A549 (cell line): Measurements from ENCODE around the gene INF2. TPM values are rescaled to one million over a fixed set of nuclear protein-coding genes. Genes with fewer than 3 reads are reported as not detected.

ENCODE experiments used
- ATAC-seq, 2 experiments: fragments of 200-7000 bp in 1 of 2; fragments of >200 bp in 1 of 2; cut with Nextera tagmentation in 1 of 2; cut with Tn5 transposase in 1 of 2; 3 replicates each; pipeline versions ENCODE4 v1.8.0 to v1.9.1; 2018 to 2020; ENCODE audit warnings: mild to moderate bottlenecking in 1 of 2, moderate library complexity in 1 of 2
- CTCF ChIA-PET: fragments of 300-600 bp; sonication (Branson Sonifier 250); formaldehyde crosslinking; extraction: SDS; loops from one replicate; lab custom pipeline; 2021; ENCODE audit warnings: antibody characterized with exemption, inconsistent platforms; lab: Yijun Ruan, JAX
- POLR2A ChIA-PET: fragments of 350-600 bp; formaldehyde crosslinking; extraction: SDS; loops from one replicate; lab custom pipeline; 2021; ENCODE audit warnings: antibody characterized with exemption, inconsistent platforms; lab: Yijun Ruan, JAX
- DNase-seq, 2 experiments: peaks; one replicate each; pipeline versions ENCODE4 v3.0.0 to v3.0.0-alpha.2; 2011 to 2016; ENCODE audit warnings: low read depth in 1 of 2, low spot score in 1 of 2
- FAIRE-seq: peaks from 2 replicates; lab custom pipeline; 2011; peaks lifted over from hg19 to GRCh38; lab: Jason Lieb, UNC
- H3K27ac ChIP-seq, 2 experiments: fragments of >200 bp; sonication (Bioruptor Twin); formaldehyde crosslinking; 3 replicates each; pipeline ENCODE4 v1.5.1; 2016 to 2017
- H3K4me1 ChIP-seq: fragments of >200 bp; sonication (Bioruptor Twin); formaldehyde crosslinking; 3 replicates; pipeline ENCODE4 v1.6.1; 2016
- H3K4me2 ChIP-seq: fragments of >200 bp; sonication (Bioruptor Twin); formaldehyde crosslinking; 3 replicates; pipeline ENCODE4 v1.6.1; 2016
- H3K4me3 ChIP-seq: fragments of >200 bp; sonication (Bioruptor Twin); formaldehyde crosslinking; 3 replicates; pipeline ENCODE4 v1.5.1; 2016
- H3K9me3 ChIP-seq: fragments of >200 bp; sonication (Bioruptor Twin); formaldehyde crosslinking; 3 replicates; pipeline ENCODE4 v1.6.1; 2016
- BCL3 ChIP-seq: fragments of >200 bp; sonication (Bioruptor Twin); formaldehyde crosslinking; IDR thresholded peaks from 3 replicates; pipeline ENCODE4 v1.6.1; 2016
- CBX8 ChIP-seq: fragments of 200-600 bp; sonication (generic); IDR thresholded peaks from 2 replicates; pipeline ENCODE4 v1.6.1; 2016
- CEBPB ChIP-seq, 2 experiments: fragments of >200 bp in 1 of 2; sonication (Bioruptor Twin) in 1 of 2; formaldehyde crosslinking in 1 of 2; IDR thresholded peaks; 2 replicates each; pipeline ENCODE4 v1.6.1; 2012 to 2016
- CHD4 ChIP-seq: fragments of 200-600 bp; sonication (generic); IDR thresholded peaks from 2 replicates; pipeline ENCODE4 v1.6.1; 2016; ENCODE audit warnings: antibody characterized with exemption, mild to moderate bottlenecking, borderline replicate concordance
- CTCF ChIP-seq: fragments of >200 bp; sonication (Bioruptor Twin); formaldehyde crosslinking; IDR thresholded peaks from 3 replicates; pipeline ENCODE4 v1.5.1; 2016
- E2F6 ChIP-seq: IDR thresholded peaks from 2 replicates; pipeline ENCODE4 v1.6.1; 2012; ENCODE audit warnings: low read depth, borderline replicate concordance
- EP300 ChIP-seq, 2 experiments: fragments of >200 bp; sonication (Bioruptor Twin); formaldehyde crosslinking; IDR thresholded peaks; 2 replicates in 1 of 2; 3 replicates in 1 of 2; pipeline ENCODE4 v1.6.1; 2016 to 2017
- ESRRA ChIP-seq: fragments of 150-350 bp; IDR thresholded peaks from 2 replicates; pipeline ENCODE4 v1.6.1; 2014; ENCODE audit warnings: mild to moderate bottlenecking, low read length, borderline replicate concordance
- FOSB ChIP-seq: fragments of 250-450 bp; sonication (Bioruptor Pico); IDR thresholded peaks from 2 replicates; pipeline ENCODE4 v1.5.0; 2020; ENCODE audit warnings: mild to moderate bottlenecking, moderate library complexity
- FOSL2 ChIP-seq, 2 experiments: fragments of 450-650 bp in 1 of 2; fragments of >200 bp in 1 of 2; sonication (Bioruptor Twin) in 1 of 2; formaldehyde crosslinking; IDR thresholded peaks; 2 replicates each; pipeline versions ENCODE4 v1.5.0 to v1.6.1; 2016 to 2020; ENCODE audit warnings: mild to moderate bottlenecking in 1 of 2, moderate library complexity in 1 of 2
- FOXS1 ChIP-seq: fragments of 250-450 bp; sonication (Bioruptor Pico); IDR thresholded peaks from 2 replicates; pipeline ENCODE4 v1.5.0; 2020; ENCODE audit warnings: mild to moderate bottlenecking, moderate library complexity
- GATA3 ChIP-seq: IDR thresholded peaks from 2 replicates; pipeline ENCODE4 v1.6.1; 2012; ENCODE audit warnings: borderline replicate concordance
- HDAC2 ChIP-seq: fragments of 200-600 bp; sonication (generic); IDR thresholded peaks from 2 replicates; pipeline ENCODE4 v1.6.1; 2016
- HES2 ChIP-seq: fragments of >200 bp; sonication (Bioruptor Twin); formaldehyde crosslinking; IDR thresholded peaks from 2 replicates; pipeline ENCODE4 v1.6.1; 2016
- HEYL ChIP-seq: fragments of 250-450 bp; sonication (Bioruptor Pico); IDR thresholded peaks from 2 replicates; pipeline ENCODE4 v1.8.0; 2021; ENCODE audit warnings: mild to moderate bottlenecking, moderate library complexity
- HOXA7 ChIP-seq: fragments of 250-450 bp; sonication (Bioruptor Pico); IDR thresholded peaks from 2 replicates; pipeline ENCODE4 v1.5.0; 2020; ENCODE audit warnings: mild to moderate bottlenecking, moderate library complexity
- HOXB13 ChIP-seq: fragments of 250-450 bp; sonication (Bioruptor Pico); IDR thresholded peaks from 2 replicates; pipeline ENCODE4 v1.5.0; 2020; ENCODE audit warnings: low read depth, mild to moderate bottlenecking, moderate library complexity
- JUN ChIP-seq, 2 experiments: fragments of >200 bp; sonication (Bioruptor Twin); formaldehyde crosslinking; IDR thresholded peaks; 2 replicates in 1 of 2; 3 replicates in 1 of 2; pipeline ENCODE4 v1.6.1; 2016 to 2017
- JUNB ChIP-seq: fragments of >200 bp; sonication (Bioruptor Twin); formaldehyde crosslinking; IDR thresholded peaks from 2 replicates; pipeline ENCODE4 v1.6.1; 2016
- KDM1A ChIP-seq: fragments of 200-600 bp; sonication (generic); IDR thresholded peaks from 2 replicates; pipeline ENCODE4 v1.6.1; 2016; ENCODE audit warnings: low read depth, mild to moderate bottlenecking
- MAFK ChIP-seq: fragments of 450-650 bp; IDR thresholded peaks from 2 replicates; pipeline ENCODE4 v1.6.1; 2014; ENCODE audit not compliant: partially characterized antibody
- MAX ChIP-seq: IDR thresholded peaks from 2 replicates; pipeline ENCODE4 v1.6.1; 2012
- MAZ ChIP-seq: fragments of 150-350 bp; IDR thresholded peaks from 2 replicates; pipeline ENCODE4 v1.6.1; 2014; ENCODE audit warnings: antibody characterized with exemption, low read depth, low read length, borderline replicate concordance
- NPAS2 ChIP-seq: fragments of 250-450 bp; sonication (Bioruptor Pico); IDR thresholded peaks from 2 replicates; pipeline ENCODE4 v1.8.0; 2022; ENCODE audit warnings: mild to moderate bottlenecking, moderate library complexity, borderline replicate concordance
- NR3C1 ChIP-seq: fragments of >200 bp; sonication (Bioruptor Twin); formaldehyde crosslinking; IDR thresholded peaks from 3 replicates; pipeline ENCODE4 v1.6.1; 2017
- PBX3 ChIP-seq: IDR thresholded peaks from 2 replicates; pipeline ENCODE4 v1.6.1; 2012
- PHF8 ChIP-seq: fragments of 200-600 bp; sonication (generic); IDR thresholded peaks from 2 replicates; pipeline ENCODE4 v1.6.1; 2016; ENCODE audit warnings: low read depth, mild to moderate bottlenecking, antibody characterized with exemption, moderate library complexity, borderline replicate concordance
- RFX5 ChIP-seq: fragments of 450-650 bp; IDR thresholded peaks from 2 replicates; pipeline ENCODE4 v1.7.1; 2014; ENCODE audit warnings: antibody characterized with exemption, mild to moderate bottlenecking, moderate library complexity
- RNF2 ChIP-seq: fragments of 200-600 bp; sonication (generic); IDR thresholded peaks from 2 replicates; pipeline ENCODE4 v1.6.1; 2016; ENCODE audit warnings: low read depth, mild to moderate bottlenecking, antibody characterized with exemption, moderate library complexity, borderline replicate concordance
- SREBF2 ChIP-seq: fragments of 450-650 bp; IDR thresholded peaks from 2 replicates; pipeline ENCODE4 v1.6.1; 2014; ENCODE audit warnings: mild to moderate bottlenecking, moderate library complexity
- ZFP36 ChIP-seq: fragments of 450-650 bp; IDR thresholded peaks from 2 replicates; pipeline ENCODE4 v1.6.1; 2014; ENCODE audit warnings: borderline replicate concordance; ENCODE audit not compliant: partially characterized antibody
- ZNF302 ChIP-seq: fragments of 250-450 bp; sonication (Bioruptor Pico); IDR thresholded peaks from 2 replicates; pipeline ENCODE4 v1.9.0; 2021; ENCODE audit warnings: inconsistent platforms, mild to moderate bottlenecking, moderate library complexity
- WGBS: methylation state at CpG from one replicate; pipeline ENCODE4 v1.1.6; 2017; ENCODE audit errors: missing lambda C conversion rate; 5-methylcytosine and 5-hydroxymethylcytosine counted together
- polyA plus RNA-seq, 4 experiments: library from polyadenylated mRNA; depleted of rRNA in 3 of 4; stranded (reverse); fragments of >200 nt; fragmentation: RNase III in 1 of 4; extraction: RNeasy Plus Mini Kit Qiagen cat#74134 plus additional on column Dnase treatment in 1 of 4; gene quantifications; 2 replicates in 3 of 4; 3 replicates in 1 of 4; pipeline ENCODE4 v1.2.3, GENCODE V29; 2011 to 2017

INF2 gene
- polyA plus RNA-seq, 2 of the 4 experiments (the other 2 are of a cell fraction), result 24.7 to 71.2 TPM

- no peak for TF ChIP-seq CBX8
- TF ChIP-seq E2F6, result peak; percentile 27; the same call in 1 of the 2 replicates
- TF ChIP-seq RFX5, result no peak; the same call in 1 of the 2 replicates
- TF ChIP-seq HOXB13 (CRISPR knock-in tag), result 0 out of 2 replicates have a peak, but pooled peaks have one; percentile 57
- no peak for TF ChIP-seq RNF2
- peak in 1 of 2 experiments; percentile 11; a peak in 1 of 5 replicates for TF ChIP-seq EP300 (IDR thresholded peaks at IDR 0.05)
- no peak for TF ChIP-seq HDAC2
- no peak for TF ChIP-seq FOXS1
These were observed 1.6 kb upstream of the INF2 start (continued) for GRCh38 chr14:104687601-104688504.

GRCh38 chr14:104688505-104689108 lies 811 bp upstream of the INF2 start:
- DNase-seq (peak in 1 of 2 experiments; percentile 85), FAIRE-seq (no peak), ATAC-seq (peak; percentile 21 to 50)
- WGBS, result 2% methylated on average over 9 of the region's 24 CpGs
- Histone ChIP-seq H3K4me3 (peak overlapping the region; percentile 99), H3K9me3 (no peaks in the 10 kb centered on the region), H3K4me1 (peaks cover 68% of the 10 kb centered on the region), H3K4me2 (peak overlapping the region; percentile 86), H3K27ac (peak overlapping the region; percentile 98)
- POLR2A ChIA-PET, result interaction anchor here (0.8 to 2.3 kb wide), 6 partner anchors 8 to 64 kb away, joined by 3 to 29 read pairs (median 8); partner anchors contain the start of genes ADSS1 and SIVA1
- CTCF ChIA-PET, result interaction anchor here (0.9 to 13.1 kb wide), 9 partner anchors 9 to 402 kb away, joined by 3 to 143 read pairs (median 4); no protein-coding TSS in a partner anchor
- no peak; the same call in 1 of the 2 replicates for TF ChIP-seq MAZ
- TF ChIP-seq NPAS2, result no peak
- TF ChIP-seq RFX5, result no peak
- TF ChIP-seq FOSB (CRISPR knock-in tag), result no peak
- TF ChIP-seq GATA3, result peak; percentile 36; the same call in 1 of the 2 replicates
- TF ChIP-seq BCL3, result no peak
- no peak for TF ChIP-seq ZFP36
- TF ChIP-seq SREBF2, result no peak
- TF ChIP-seq JUN (IDR thresholded peaks at IDR 0.05), result no peak; a peak in 1 of 5 replicates
- no peak for TF ChIP-seq CTCF
- no peak for TF ChIP-seq PBX3
- 0 out of 2 replicates have a peak, but pooled peaks have one; percentile 54 for TF ChIP-seq HOXA7 (CRISPR knock-in tag)
- TF ChIP-seq HOXB13 (CRISPR knock-in tag), result 0 out of 2 replicates have a peak, but pooled peaks have one; percentile 22
- TF ChIP-seq ESRRA, result no peak
- peak; percentile 74 for TF ChIP-seq MAX
- peak; percentile 87; the same call in 1 of the 2 replicates for TF ChIP-seq KDM1A
- peak in 1 of 2 experiments; percentile 72; a peak in 1 of 4 replicates for TF ChIP-seq CEBPB (IDR thresholded peaks at IDR 0.05)
- TF ChIP-seq EP300 (IDR thresholded peaks at IDR 0.05), result no peak
- TF ChIP-seq FOSL2 (IDR thresholded peaks at IDR 0.05), result no peak
- no peak for TF ChIP-seq FOSL2 (CRISPR knock-in tag; IDR thresholded peaks at IDR 0.05)
- TF ChIP-seq JUNB, result no peak
- TF ChIP-seq RNF2, result no peak
- peak; percentile 50; the same call in 1 of the 2 replicates for TF ChIP-seq CHD4
- no peak for TF ChIP-seq HEYL
- TF ChIP-seq HES2, result no peak
- no peak for TF ChIP-seq MAFK
- no peak; the same call in 1 of the 2 replicates for TF ChIP-seq PHF8
- TF ChIP-seq ZNF302 (CRISPR knock-in tag), result no peak
- no peak for TF ChIP-seq NR3C1
